Kidney (tissue), 14 donors: ENCODE results near the gene FBXO48. TPM values are rescaled to one million over a fixed set of nuclear protein-coding genes. Genes with fewer than 3 reads are reported as not detected.

ENCODE experiments used
- DNase-seq, 5 donors: peaks; one replicate each; pipeline ENCODE4 v3.0.0-alpha.2; 2013 to 2020
- FAIRE-seq: peaks from 2 replicates; lab custom pipeline; 2012; peaks lifted over from hg19 to GRCh38; lab: Jason Lieb, UNC
- H3K27ac ChIP-seq, 2 donors: one replicate each; pipeline ENCODE4 v1.7.0; 2013; ENCODE audit warnings: low read depth in 2 of 2, low read length in 2 of 2, inconsistent platforms in 1 of 2
- H3K27me3 ChIP-seq: one replicate; pipeline ENCODE4 v1.7.1; 2013; ENCODE audit warnings: low read length, inconsistent platforms; ENCODE audit not compliant: control insufficient read depth, insufficient read depth
- H3K36me3 ChIP-seq, 3 donors: one replicate each; pipeline versions ENCODE4 v1.7.0 to v1.7.1; 2013; ENCODE audit warnings: low read length in 3 of 3, control low read depth in 1 of 3, inconsistent platforms in 1 of 3; ENCODE audit not compliant: insufficient read depth in 3 of 3, control insufficient read depth in 2 of 3
- H3K4me1 ChIP-seq, 3 donors: one replicate each; pipeline versions ENCODE4 v1.7.0 to v1.7.1; 2013; ENCODE audit warnings: low read length in 3 of 3, inconsistent platforms in 1 of 3, low read depth in 1 of 3; ENCODE audit not compliant: control insufficient read depth in 2 of 3, insufficient read depth in 2 of 3
- H3K4me3 ChIP-seq, 3 donors: one replicate each; pipeline versions ENCODE4 v1.7.0 to v1.8.1; 2013; ENCODE audit warnings: low read length in 3 of 3, control low read depth in 1 of 3, inconsistent platforms in 1 of 3
- H3K9ac ChIP-seq, 3 donors: one replicate each; pipeline versions ENCODE4 v1.7.0 to v1.7.1; 2013; ENCODE audit warnings: low read length in 3 of 3, control low read depth in 1 of 3, inconsistent platforms in 1 of 3
- H3K9me3 ChIP-seq, 3 donors: one replicate each; pipeline versions ENCODE4 v1.7.0 to v1.7.1; 2013; ENCODE audit warnings: low read length in 3 of 3, control low read depth in 1 of 3, inconsistent platforms in 1 of 3; ENCODE audit not compliant: control insufficient read depth in 2 of 3, insufficient read depth in 1 of 3
- CTCF ChIP-seq: IDR thresholded peaks from 3 replicates; pipeline ENCODE4 v1.5.1; 2012; ENCODE audit warnings: mild to moderate bottlenecking, moderate library complexity, borderline replicate concordance; ENCODE audit not compliant: insufficient read depth; ENCODE audit errors: extremely low read depth
- intact Hi-C: fragments of 100-400 bp; cut with DNase I; formaldehyde crosslinking; loops from one replicate; pipeline ENCODE4 v1.11.1; 2022
- polyA plus RNA-seq: library from polyadenylated mRNA; stranded (reverse); fragments of 350-450 nt; fragmentation: Illumina TruSeq; extraction: RNeasy Lipid Tissue Mini Kit (QIAGEN cat#74804); gene quantifications from one replicate; pipeline ENCODE4 v1.2.3, GENCODE V29; 2014; ENCODE audit warnings: low read depth, low replicate concordance; ENCODE audit not compliant: insufficient read depth
- total RNA-seq: library from RNA; stranded (reverse); fragmentation: NEBNext Ultra II Directional; extraction: Animal tissue kit (Norgen Biotek cat#: 25700); gene quantifications from one replicate; pipeline ENCODE4 v1.2.1, GENCODE V29; 2021
- donor health status: control.
- donor health status: control.
- donor health status: control.
- donor health status: control.
- donor health status: control.
- donor health status: DM: yes; HTN: yes; CAD: no.
- donor health status: Normal renal cell carcinoma (clear cell type).

FBXO48 gene
- total and polyA plus RNA-seq, 2 donors from 2014 or later: 0.86 to 1.3 TPM

- TF ChIP-seq CTCF: no peak
- DNase-seq: no peak
- H3K27me3 ChIP-seq: no peaks in the 10 kb centered on the region
- peak overlapping the region in 1 of 3 donors; percentile 13 for H3K9ac ChIP-seq
- no peak overlapping the region for H3K27ac ChIP-seq
- no peak overlapping the region for H3K4me3 ChIP-seq
- H3K9me3 ChIP-seq: no peaks in the 10 kb centered on the region
- H3K4me1 ChIP-seq: peaks cover 0 to 5% (median 5%) of the 10 kb centered on the region in 3 donors
- no peaks in the 10 kb centered on the region for H3K36me3 ChIP-seq
- intact Hi-C loops: no loop called here
- no peak for FAIRE-seq
Measured at GRCh38 chr2:68465081-68465916, 1.8 kb downstream of the FBXO48 start.

- H3K9ac ChIP-seq: no peak overlapping the region
- no peak overlapping the region for H3K27ac ChIP-seq
- DNase-seq (no peak), FAIRE-seq (no peak)
- H3K4me1 ChIP-seq: peaks cover 0 to 5% (median 5%) of the 10 kb centered on the region in 3 donors
- no peak for TF ChIP-seq CTCF
- H3K9me3 ChIP-seq: no peaks in the 10 kb centered on the region
- H3K4me3 ChIP-seq: no peak overlapping the region
- H3K36me3 ChIP-seq: no peaks in the 10 kb centered on the region
- intact Hi-C loops: no loop called here
- H3K27me3 ChIP-seq: no peaks in the 10 kb centered on the region
Measured at GRCh38 chr2:68464651-68465050, 2.4 kb downstream of the FBXO48 start.

- FAIRE-seq (peak; percentile 98), DNase-seq (peak in 2 of 5 donors; percentile 77 to 79)
- intact Hi-C loops: no loop called here
- H3K4me3 ChIP-seq: no peak overlapping the region
- no peak overlapping the region for H3K27ac ChIP-seq
- peaks cover 0 to 5% (median 2%) of the 10 kb centered on the region in 3 donors for H3K4me1 ChIP-seq
- H3K27me3 ChIP-seq: no peaks in the 10 kb centered on the region
- no peaks in the 10 kb centered on the region for H3K9me3 ChIP-seq
- TF ChIP-seq CTCF: peak; percentile 74
- H3K36me3 ChIP-seq: no peaks in the 10 kb centered on the region
- H3K9ac ChIP-seq: no peak overlapping the region
Measured at GRCh38 chr2:68463287-68463877, 3.7 kb downstream of the FBXO48 start.
